ENCODE results near the gene NSMF. TPM values are rescaled to one million over a fixed set of nuclear protein-coding genes. Genes with fewer than 3 reads are reported as not detected.

The NSMF gene
- total RNA-seq, result 10 to 100 TPM; 57.6 to 60.3 TPM

GRCh38 chr9:137459152-137459600 lies at the start of gene NSMF:
TSS of gene NSMF (minus strand) at chr9:137459334. CDS start at chr9:137459102, 232 bp downstream.
- CTCF ChIA-PET, result interaction anchor here (0.7 kb wide), 1 partner anchor 36 kb away, joined by 4 read pairs; the partner anchor contains the start of genes EXD3 and NOXA1
- no peaks in the 10 kb centered on the region for H3K27me3 Mint-ChIP-seq
- peaks cover 40% of the 10 kb centered on the region for H3K4me1 Mint-ChIP-seq
- peak within 1 kb of the TSS; percentile 87 for H3K27ac Mint-ChIP-seq
- peak; percentile 92 for DNase-seq
- H3K36me3 Mint-ChIP-seq (ENCODE audit: low read depth), result peaks cover 6% of the 10 kb centered on the region
- no peaks in the 10 kb centered on the region for H3K9me3 Mint-ChIP-seq
- peak within 1 kb of the TSS; percentile 41 for H3K4me3 Mint-ChIP-seq
- POLR2A ChIA-PET, result no interaction called here

- peaks cover 2% of the 10 kb centered on the region for H3K27me3 Mint-ChIP-seq
- peaks cover 2% of the 10 kb centered on the region for H3K4me1 Mint-ChIP-seq
- no peak overlapping the region for H3K27ac Mint-ChIP-seq
- no peaks in the 10 kb centered on the region for H3K36me3 Mint-ChIP-seq (ENCODE audit: low read depth)
- no peak overlapping the region for H3K4me3 Mint-ChIP-seq
- CTCF ChIA-PET, result no interaction called here
- no peaks in the 10 kb centered on the region for H3K9me3 Mint-ChIP-seq
- POLR2A ChIA-PET, result no interaction called here
- no peak for DNase-seq
These were observed 47.6 kb upstream of the NSMF start for GRCh38 chr9:137506702-137507171.

- Mint-ChIP-seq H3K4me1 (peaks cover 2% of the 10 kb centered on the region), H3K36me3 (ENCODE audit: low read depth) (no peaks in the 10 kb centered on the region), H3K27ac (no peak overlapping the region), H3K9me3 (no peaks in the 10 kb centered on the region), H3K27me3 (peaks cover 2% of the 10 kb centered on the region), H3K4me3 (no peak overlapping the region)
- CTCF ChIA-PET, result no interaction called here
- POLR2A ChIA-PET, result no interaction called here
- DNase-seq, result no peak
These were observed 47.1 kb upstream of the NSMF start for GRCh38 chr9:137506274-137506673.

GRCh38 chr9:137505421-137506140 lies 46.4 kb upstream of the NSMF start:
- Mint-ChIP-seq H3K27ac (no peak overlapping the region), H3K27me3 (peaks cover 2% of the 10 kb centered on the region), H3K36me3 (ENCODE audit: low read depth) (no peaks in the 10 kb centered on the region), H3K4me1 (peaks cover 2% of the 10 kb centered on the region), H3K9me3 (no peaks in the 10 kb centered on the region), H3K4me3 (no peak overlapping the region)
- DNase-seq, result no peak
- CTCF ChIA-PET, result no interaction called here
- POLR2A ChIA-PET, result no interaction called here

GRCh38 chr9:137504432-137504777 lies 45.3 kb upstream of the NSMF start:
- no peaks in the 10 kb centered on the region for H3K9me3 Mint-ChIP-seq
- H3K36me3 Mint-ChIP-seq (ENCODE audit: low read depth), result no peaks in the 10 kb centered on the region
- CTCF ChIA-PET, result interaction anchor here (0.6 kb wide), 1 partner anchor 177 kb away, joined by 4 read pairs; no protein-coding TSS in a partner anchor
- H3K4me1 Mint-ChIP-seq, result peaks cover 2% of the 10 kb centered on the region
- no peak overlapping the region for H3K27ac Mint-ChIP-seq
- POLR2A ChIA-PET, result no interaction called here
- no peak for DNase-seq
- no peak overlapping the region for H3K4me3 Mint-ChIP-seq
- H3K27me3 Mint-ChIP-seq, result peaks cover 2% of the 10 kb centered on the region

- no peaks in the 10 kb centered on the region for H3K9me3 Mint-ChIP-seq
- POLR2A ChIA-PET, result no interaction called here
- DNase-seq, result no peak
- CTCF ChIA-PET, result interaction anchor here (0.6 kb wide), 1 partner anchor 238 kb away, joined by 3 read pairs; no protein-coding TSS in a partner anchor
- H3K27me3 Mint-ChIP-seq, result peaks cover 2% of the 10 kb centered on the region
- H3K4me1 Mint-ChIP-seq, result peaks cover 2% of the 10 kb centered on the region
- no peak overlapping the region for H3K4me3 Mint-ChIP-seq
- H3K36me3 Mint-ChIP-seq (ENCODE audit: low read depth), result no peaks in the 10 kb centered on the region
- peak overlapping the region; percentile 54 for H3K27ac Mint-ChIP-seq
These were observed 43.1 kb upstream of the NSMF start for GRCh38 chr9:137502008-137502911.

- ChIA-PET POLR2A (no interaction called here), CTCF (no interaction called here)
- Mint-ChIP-seq H3K9me3 (no peaks in the 10 kb centered on the region), H3K36me3 (ENCODE audit: low read depth) (no peaks in the 10 kb centered on the region), H3K4me3 (no peak overlapping the region), H3K4me1 (peaks cover 2% of the 10 kb centered on the region), H3K27me3 (peaks cover 2% of the 10 kb centered on the region), H3K27ac (no peak overlapping the region)
- DNase-seq, result no peak
These were observed 42.3 kb upstream of the NSMF start for GRCh38 chr9:137501457-137501856.

- CTCF ChIA-PET, result no interaction called here
These were observed 41.7 kb upstream of the NSMF start for GRCh38 chr9:137500666-137501397.

GRCh38 chr9:137499858-137500661 lies 40.9 kb upstream of the NSMF start:
- Mint-ChIP-seq H3K4me3 (no peak overlapping the region), H3K9me3 (no peaks in the 10 kb centered on the region), H3K27ac (no peak overlapping the region), H3K36me3 (ENCODE audit: low read depth) (no peaks in the 10 kb centered on the region), H3K4me1 (peaks cover 2% of the 10 kb centered on the region), H3K27me3 (peaks cover 2% of the 10 kb centered on the region)
- ChIA-PET CTCF (no interaction called here), POLR2A (no interaction called here)
- DNase-seq, result no peak

More at GRCh38 chr9:137500666-137501397, 41.7 kb upstream of the NSMF start:
- H3K4me3 Mint-ChIP-seq, result no peak overlapping the region
- no peak overlapping the region for H3K27ac Mint-ChIP-seq
- H3K9me3 Mint-ChIP-seq, result no peaks in the 10 kb centered on the region
- H3K36me3 Mint-ChIP-seq (ENCODE audit: low read depth), result no peaks in the 10 kb centered on the region
- POLR2A ChIA-PET, result no interaction called here
- peaks cover 2% of the 10 kb centered on the region for H3K27me3 Mint-ChIP-seq
- H3K4me1 Mint-ChIP-seq, result peaks cover 2% of the 10 kb centered on the region
- no peak for DNase-seq

- Mint-ChIP-seq H3K36me3 (ENCODE audit: low read depth) (no peaks in the 10 kb centered on the region), H3K4me1 (peaks cover 3% of the 10 kb centered on the region), H3K9me3 (no peaks in the 10 kb centered on the region), H3K27ac (no peak overlapping the region), H3K4me3 (no peak overlapping the region), H3K27me3 (peaks cover 2% of the 10 kb centered on the region)
- no peak for DNase-seq
- ChIA-PET CTCF (no interaction called here), POLR2A (no interaction called here)
These were observed 40.3 kb upstream of the NSMF start for GRCh38 chr9:137499416-137499815.

GRCh38 chr9:137498720-137499150 lies 39.6 kb upstream of the NSMF start:
- no peak for DNase-seq
- Mint-ChIP-seq H3K4me1 (peaks cover 7% of the 10 kb centered on the region), H3K9me3 (no peaks in the 10 kb centered on the region), H3K4me3 (no peak overlapping the region), H3K36me3 (ENCODE audit: low read depth) (no peaks in the 10 kb centered on the region), H3K27me3 (peaks cover 2% of the 10 kb centered on the region), H3K27ac (no peak overlapping the region)
- ChIA-PET POLR2A (no interaction called here), CTCF (no interaction called here)
